AG20443 (cell line): Measurements from ENCODE around the gene ZPR1.
A peak's percentile ranks its signal among the peaks of the same experiment; 100 is the strongest.
"Not testable (repeated sequence)": the region's sequence is repeated elsewhere in the genome, so short reads cannot be mapped to it uniquely, and the experiment has no call there.

Experiments
- DNase-seq: peaks from one replicate; pipeline ENCODE4 v3.0.0; 2012; ENCODE audit warnings: low spot score, mixed read lengths

Gene ZPR1

DNA sequence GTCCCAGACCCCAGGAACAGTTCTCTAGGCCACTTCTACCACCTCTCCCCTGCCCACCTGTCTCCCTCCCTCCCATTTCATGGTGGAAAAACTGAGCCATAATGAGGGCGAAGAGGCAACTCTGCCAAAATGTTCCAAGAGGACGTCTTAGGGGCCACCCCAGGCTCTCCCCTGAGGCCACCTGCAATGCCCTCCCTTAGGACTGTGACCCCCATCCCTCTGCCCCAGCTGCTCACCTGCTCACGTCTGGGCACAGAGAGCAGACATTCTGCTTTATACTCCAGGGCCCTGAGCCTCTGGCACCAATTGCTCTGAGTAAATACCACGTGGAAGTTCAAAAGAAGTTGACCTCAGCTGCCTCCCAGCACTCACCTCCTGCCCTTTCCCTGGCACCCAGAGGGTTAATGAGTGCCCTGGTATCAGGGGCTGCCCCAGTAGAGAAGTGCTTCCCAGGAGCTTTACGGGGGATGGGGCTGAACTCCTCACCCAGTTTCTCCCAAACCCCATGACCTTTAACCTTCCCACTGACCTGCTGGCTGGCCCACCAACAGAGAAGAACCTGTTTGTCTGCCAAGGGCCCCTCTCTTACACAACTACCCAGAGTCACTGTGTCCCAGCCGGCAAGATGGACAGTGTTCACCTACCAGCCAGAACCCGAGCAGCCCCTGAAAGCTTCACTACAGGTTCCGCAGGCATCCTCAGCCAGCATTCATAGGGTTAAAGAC is 4.5 kb upstream of the ZPR1 start:
- no peak for DNase-seq

GRCh38 chr11:116791813-116792143 is 4.0 kb upstream of the ZPR1 start, which contains the start of gene APOA5:
APOA5 (minus strand) TSS chr11:116791879; CDS start chr11:116791860, 19 bp downstream.
- DNase-seq, result no peak

DNA sequence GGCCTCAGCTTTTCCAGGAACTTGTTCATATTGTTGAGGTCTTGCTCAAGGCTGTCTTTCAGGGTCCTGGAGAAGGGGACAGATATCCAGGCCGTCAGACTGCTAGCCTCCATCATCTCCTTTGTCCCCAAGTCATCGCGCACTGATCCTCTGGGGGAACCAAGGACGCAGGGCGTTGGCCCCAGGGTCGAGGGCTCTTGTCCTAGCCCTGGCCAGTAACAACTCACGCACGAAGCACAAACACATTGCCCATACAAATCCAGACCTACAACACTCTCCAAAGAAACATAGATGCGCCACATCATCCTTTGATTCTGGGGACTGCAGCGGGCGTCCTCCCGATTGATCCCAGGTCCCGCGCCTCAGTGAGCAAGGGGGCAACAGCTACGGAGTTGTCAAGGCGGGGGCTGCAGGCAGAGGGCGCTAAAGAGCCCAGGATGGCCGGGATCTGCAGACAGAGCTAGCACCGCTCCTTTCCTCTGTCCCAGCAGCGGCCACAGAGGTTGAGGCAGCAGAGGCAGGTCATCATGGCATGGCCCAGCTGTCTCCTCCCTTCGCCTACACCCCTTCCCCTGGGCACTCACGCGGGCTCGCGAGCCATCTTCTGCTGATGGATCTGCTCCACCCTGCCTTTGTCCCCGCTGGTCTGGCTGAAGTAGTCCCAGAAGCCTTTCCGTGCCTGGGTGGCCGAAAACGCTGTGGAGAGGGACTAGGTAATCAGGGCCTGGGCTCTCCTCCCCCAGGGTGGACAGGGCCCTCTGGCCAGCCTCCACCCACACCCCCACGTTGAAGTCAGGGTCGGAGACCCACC is 3.4 kb upstream of the ZPR1 start:
- peak; percentile 92 for DNase-seq

- DNase-seq, result no peak
Observed at GRCh38 chr11:116790167-116791001, 2.6 kb upstream of the ZPR1 start.

- no peak for DNase-seq
Observed at GRCh38 chr11:116788975-116789374, 1.2 kb upstream of the ZPR1 start.

- no peak for DNase-seq
Observed at GRCh38 chr11:116788534-116788933, 711 bp upstream of the ZPR1 start.

- peak; percentile 27 for DNase-seq
Observed at GRCh38 chr11:116787436-116787785, 412 bp downstream of the ZPR1 start.

- no peak for DNase-seq
Observed at GRCh38 chr11:116786966-116787365, 857 bp downstream of the ZPR1 start.

GRCh38 chr11:116786326-116786725 is 1.5 kb downstream of the ZPR1 start:
- no peak for DNase-seq

GRCh38 chr11:116782728-116783127 is 5.1 kb downstream of the ZPR1 start:
- peak; percentile 47 for DNase-seq

- no peak for DNase-seq
Observed at GRCh38 chr11:116778556-116778955, 9.3 kb downstream of the ZPR1 start.

GRCh38 chr11:116777056-116777455 is 10.8 kb downstream of the ZPR1 start:
- no peak for DNase-seq

GRCh38 chr11:116776522-116776984 is 11.3 kb downstream of the ZPR1 start:
- DNase-seq, result no peak

DNA sequence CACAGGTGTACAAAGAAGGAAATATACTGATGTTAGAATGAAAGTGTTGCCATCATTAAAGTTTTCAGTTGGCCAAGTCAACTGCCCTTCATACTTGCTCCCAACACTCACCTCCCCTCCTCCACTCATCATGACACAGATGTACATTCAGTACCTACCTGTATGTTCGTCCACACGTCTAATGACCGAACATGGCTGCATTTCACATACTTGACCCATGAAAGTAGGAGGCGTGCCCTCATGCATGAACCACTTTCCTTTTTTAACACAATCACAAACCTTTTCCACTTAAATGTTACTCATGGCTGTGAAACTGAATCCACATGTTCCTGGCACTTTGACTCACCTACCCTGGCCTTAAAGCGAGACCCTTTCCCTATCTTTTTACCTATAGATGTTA is 11.8 kb downstream of the ZPR1 start:
- no peak for DNase-seq

GRCh38 chr11:116774661-116775060 is 13.2 kb downstream of the ZPR1 start:
- no peak for DNase-seq

DNA sequence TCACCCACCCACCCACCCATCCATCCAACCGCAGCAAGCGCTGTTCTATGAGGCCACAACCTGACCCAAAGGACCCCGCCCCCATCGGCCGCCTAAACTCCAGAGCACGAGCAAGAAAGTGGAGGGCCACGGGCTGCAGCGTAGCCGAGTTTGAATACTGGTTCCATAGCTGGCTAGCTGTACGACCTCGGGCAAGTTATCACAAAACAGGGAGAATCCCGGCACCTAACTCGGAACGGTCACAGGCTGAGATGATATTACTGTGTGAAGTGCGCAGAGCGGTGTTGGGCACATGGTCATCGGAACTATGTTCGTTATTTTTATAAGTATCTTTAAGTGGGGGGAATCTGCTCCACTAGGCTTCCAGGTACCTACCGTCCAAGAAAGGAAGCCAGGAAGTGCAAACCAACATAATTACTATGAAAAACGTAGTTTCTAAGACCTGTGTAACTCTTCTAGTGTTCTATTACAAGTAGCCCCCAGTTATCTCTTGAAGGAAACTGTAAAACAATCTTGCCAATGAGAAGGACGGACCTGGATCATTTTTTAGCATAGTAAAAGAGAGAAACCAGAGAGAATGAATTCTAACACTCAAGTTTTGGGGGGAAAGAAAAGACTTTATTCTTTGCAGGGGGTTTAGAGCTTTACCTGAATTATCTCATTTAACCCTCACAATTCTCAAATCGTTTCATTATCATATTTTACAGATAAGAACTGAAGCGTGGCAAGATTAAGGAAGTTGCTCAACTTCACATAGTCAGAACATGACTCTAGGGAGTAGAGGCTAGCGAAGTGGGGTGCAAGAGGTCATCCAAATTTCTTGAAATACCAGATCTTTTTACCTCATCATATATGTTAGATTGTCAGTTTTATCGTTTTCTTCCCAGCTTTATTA is 14.4 kb downstream of the ZPR1 start:
- no peak for DNase-seq

GRCh38 chr11:116772443-116773202 is 15.2 kb downstream of the ZPR1 start, which contains the start of gene BUD13:
BUD13 (minus strand) TSS chr11:116772987; CDS start chr11:116772964, 23 bp downstream.
- DNase-seq, result peak; percentile 96

GRCh38 chr11:116771935-116772334 is 15.9 kb downstream of the ZPR1 start:
- DNase-seq, result no peak

DNA sequence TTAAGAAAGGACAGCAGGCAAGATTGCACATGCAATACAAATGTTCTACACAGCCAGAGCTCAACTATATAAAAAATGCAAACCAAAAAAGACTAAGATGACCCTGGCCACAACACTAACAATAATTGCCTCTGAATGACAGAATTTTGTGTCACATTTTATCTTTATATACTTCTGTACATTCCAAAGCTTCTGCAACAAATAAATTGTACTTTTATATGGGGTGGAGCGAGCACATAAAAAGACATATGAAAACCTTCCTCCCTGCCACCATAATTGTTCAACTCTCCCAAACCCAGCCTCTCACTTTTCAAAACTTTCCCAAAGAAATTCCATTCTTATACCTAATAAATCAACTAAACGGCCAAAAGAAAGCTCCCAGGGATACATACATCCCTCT is 25.7 kb downstream of the ZPR1 start:
- no peak for DNase-seq

DNA sequence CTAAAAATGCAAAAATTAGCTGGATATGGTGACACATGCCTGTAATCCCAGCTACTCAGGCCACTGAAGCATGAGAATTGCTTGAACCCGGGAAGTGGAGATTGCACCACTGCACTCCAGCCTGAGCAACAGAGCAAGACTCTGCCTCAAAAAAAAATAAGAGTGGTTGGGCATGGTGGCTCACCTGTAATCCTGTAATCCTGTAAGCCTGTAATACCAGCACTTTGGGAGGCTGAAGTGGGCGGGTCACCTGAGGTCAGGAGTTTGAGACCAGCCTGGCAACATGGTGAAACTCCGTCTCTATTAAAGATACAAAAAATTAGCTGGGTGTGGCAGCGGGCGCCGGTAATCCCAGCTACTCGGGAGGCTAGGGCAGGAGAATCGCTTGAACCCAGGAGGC is 31.8 kb downstream of the ZPR1 start:
- DNase-seq, result not testable (repeated sequence)
